Tibial nerve (tissue), 4 donors: ENCODE results near the gene RPTOR. TPM values are rescaled to one million over a fixed set of nuclear protein-coding genes. Genes with fewer than 3 reads are reported as not detected.

Experiments used
- DNase-seq, 2 donors: peaks; one replicate each; pipeline ENCODE4 v3.0.0-alpha.2; 2019; ENCODE audit warnings: low spot score in 2 of 2
- H3K27ac ChIP-seq, 4 donors: fragments of 200-600 bp; sonication (generic) in 3 of 4; one replicate each; pipeline ENCODE4 v1.5.1; 2017 to 2019; ENCODE audit warnings: mild to moderate bottlenecking in 1 of 4
- H3K27me3 ChIP-seq, 2 donors: fragments of 200-600 bp; sonication (generic) in 1 of 2; one replicate each; pipeline versions ENCODE4 v1.5.1 to v1.6.0; 2017 to 2019
- H3K36me3 ChIP-seq, 3 donors: fragments of 200-600 bp; sonication (generic); one replicate each; pipeline ENCODE4 v1.5.1; 2018 to 2019
- H3K4me1 ChIP-seq, 4 donors: fragments of 200-600 bp; sonication (generic) in 3 of 4; one replicate each; pipeline ENCODE4 v1.5.1; 2017 to 2019
- H3K4me3 ChIP-seq, 4 donors: fragments of 200-600 bp; sonication (generic) in 3 of 4; one replicate each; pipeline ENCODE4 v1.5.1; 2017 to 2019; ENCODE audit warnings: mild to moderate bottlenecking in 1 of 4, moderate library complexity in 1 of 4
- H3K9me3 ChIP-seq, 4 donors: fragments of 200-600 bp; sonication (generic) in 3 of 4; one replicate each; pipeline ENCODE4 v1.5.1; 2017 to 2019
- EP300 ChIP-seq, 2 donors: sonication (generic); formaldehyde crosslinking; IDR thresholded peaks; one replicate each; pipeline ENCODE4 v1.6.1; 2017; ENCODE audit warnings: antibody characterized with exemption in 2 of 2, mild to moderate bottlenecking in 1 of 2
- POLR2A ChIP-seq, 2 donors: fragments of 450-650 bp; IDR thresholded peaks; one replicate each; pipeline ENCODE4 v1.6.1; 2017; ENCODE audit warnings: antibody characterized with exemption in 2 of 2, mild to moderate bottlenecking in 2 of 2, moderate library complexity in 2 of 2
- WGBS, 2 donors: methylation state at CpG; one replicate each; pipeline ENCODE4 v1.1.5; 2018; 5-methylcytosine and 5-hydroxymethylcytosine counted together
- total RNA-seq, 4 donors: library from RNA; depleted of rRNA; stranded (reverse); fragments of >200 nt; gene quantifications; one replicate each; pipeline ENCODE4 v1.1.0, GENCODE V29; 2016
- TF ChIP-seq, protein P1 (sequence below), 5 experiments: fragments of 200-600 bp in 3 of 5; fragments of 450-650 bp in 2 of 5; sonication (generic) in 3 of 5; IDR thresholded peaks; one replicate each; pipeline ENCODE4 v1.5.1; 2016 to 2019; ENCODE audit warnings: antibody characterized with exemption in 5 of 5, mild to moderate bottlenecking in 3 of 5, moderate library complexity in 2 of 5

The RPTOR gene
- total RNA-seq, 4 donors from 2014 or later, result 34.7 to 56.4 (median 40.1) TPM

- no peak overlapping the region for H3K27ac ChIP-seq
- peaks cover 0 to 29% of the 10 kb centered on the region in 2 donors for H3K27me3 ChIP-seq
- H3K4me1 ChIP-seq, result peaks cover 0 to 7% (median 3%) of the 10 kb centered on the region in 4 donors
- H3K9me3 ChIP-seq, result peaks cover 0 to 11% (median 0%) of the 10 kb centered on the region in 4 donors
- no peak for DNase-seq
- TF ChIP-seq EP300 (IDR thresholded peaks at IDR 0.05) (no peak), POLR2A (IDR thresholded peaks at IDR 0.05) (no peak)
- TF ChIP-seq, protein P1, sequence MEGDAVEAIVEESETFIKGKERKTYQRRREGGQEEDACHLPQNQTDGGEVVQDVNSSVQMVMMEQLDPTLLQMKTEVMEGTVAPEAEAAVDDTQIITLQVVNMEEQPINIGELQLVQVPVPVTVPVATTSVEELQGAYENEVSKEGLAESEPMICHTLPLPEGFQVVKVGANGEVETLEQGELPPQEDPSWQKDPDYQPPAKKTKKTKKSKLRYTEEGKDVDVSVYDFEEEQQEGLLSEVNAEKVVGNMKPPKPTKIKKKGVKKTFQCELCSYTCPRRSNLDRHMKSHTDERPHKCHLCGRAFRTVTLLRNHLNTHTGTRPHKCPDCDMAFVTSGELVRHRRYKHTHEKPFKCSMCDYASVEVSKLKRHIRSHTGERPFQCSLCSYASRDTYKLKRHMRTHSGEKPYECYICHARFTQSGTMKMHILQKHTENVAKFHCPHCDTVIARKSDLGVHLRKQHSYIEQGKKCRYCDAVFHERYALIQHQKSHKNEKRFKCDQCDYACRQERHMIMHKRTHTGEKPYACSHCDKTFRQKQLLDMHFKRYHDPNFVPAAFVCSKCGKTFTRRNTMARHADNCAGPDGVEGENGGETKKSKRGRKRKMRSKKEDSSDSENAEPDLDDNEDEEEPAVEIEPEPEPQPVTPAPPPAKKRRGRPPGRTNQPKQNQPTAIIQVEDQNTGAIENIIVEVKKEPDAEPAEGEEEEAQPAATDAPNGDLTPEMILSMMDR (IDR thresholded peaks at IDR 0.05), result no peak
- WGBS, 2 donors, result 70 to 79% methylated on average over 14 of the region's 14 CpGs
- no peak overlapping the region for H3K4me3 ChIP-seq
- H3K36me3 ChIP-seq, result no peaks in the 10 kb centered on the region
Measured at GRCh38 chr17:81009136-81009535, 464.5 kb downstream of the RPTOR start.

GRCh38 chr17:81010935-81011334 is 466.3 kb downstream of the RPTOR start:
- no peak for DNase-seq
- H3K4me3 ChIP-seq, result no peak overlapping the region
- H3K4me1 ChIP-seq, result no peaks in the 10 kb centered on the region
- no peaks in the 10 kb centered on the region for H3K36me3 ChIP-seq
- no peak overlapping the region for H3K27ac ChIP-seq
- peaks cover 0 to 11% (median 0%) of the 10 kb centered on the region in 4 donors for H3K9me3 ChIP-seq
- H3K27me3 ChIP-seq, result peaks cover 0 to 11% of the 10 kb centered on the region in 2 donors
- TF ChIP-seq POLR2A (IDR thresholded peaks at IDR 0.05) (no peak), EP300 (IDR thresholded peaks at IDR 0.05) (no peak)
- TF ChIP-seq, protein P1 (IDR thresholded peaks at IDR 0.05), result no peak
- 79 to 86% methylated on average over 2 of the region's 2 CpGs for WGBS, 2 donors

GRCh38 chr17:81011951-81012350 is 467.3 kb downstream of the RPTOR start:
- Histone ChIP-seq H3K27ac (no peak overlapping the region), H3K4me1 (no peaks in the 10 kb centered on the region), H3K36me3 (no peaks in the 10 kb centered on the region), H3K4me3 (no peak overlapping the region), H3K9me3 (peaks cover 0 to 13% (median 0%) of the 10 kb centered on the region in 4 donors), H3K27me3 (peaks cover 0 to 4% of the 10 kb centered on the region in 2 donors)
- no peak for DNase-seq
- TF ChIP-seq EP300 (IDR thresholded peaks at IDR 0.05) (no peak), POLR2A (IDR thresholded peaks at IDR 0.05) (no peak)
- TF ChIP-seq, protein P1 (IDR thresholded peaks at IDR 0.05), result no peak
- 80 to 88% methylated on average over 3 of the region's 3 CpGs for WGBS, 2 donors

GRCh38 chr17:81012574-81013447 is 468.2 kb downstream of the RPTOR start:
- WGBS, 2 donors, result 79 to 86% methylated on average over 11 to 13 of the region's 13 CpGs
- no peak overlapping the region for H3K27ac ChIP-seq
- TF ChIP-seq, protein P1 (IDR thresholded peaks at IDR 0.05), result no peak
- H3K4me3 ChIP-seq, result no peak overlapping the region
- H3K4me1 ChIP-seq, result peaks cover 0 to 7% (median 0%) of the 10 kb centered on the region in 4 donors
- no peaks in the 10 kb centered on the region for H3K27me3 ChIP-seq
- H3K9me3 ChIP-seq, result peaks cover 0 to 13% (median 0%) of the 10 kb centered on the region in 4 donors
- DNase-seq, result no peak
- no peaks in the 10 kb centered on the region for H3K36me3 ChIP-seq

GRCh38 chr17:81013642-81014041 is 469.0 kb downstream of the RPTOR start:
- Histone ChIP-seq H3K9me3 (peaks cover 0 to 13% (median 0%) of the 10 kb centered on the region in 4 donors), H3K4me1 (peaks cover 0 to 15% (median 2%) of the 10 kb centered on the region in 4 donors), H3K36me3 (no peaks in the 10 kb centered on the region), H3K27me3 (no peaks in the 10 kb centered on the region), H3K4me3 (no peak overlapping the region), H3K27ac (no peak overlapping the region)
- 70 to 73% methylated on average over 6 of the region's 6 CpGs for WGBS, 2 donors
- TF ChIP-seq EP300 (IDR thresholded peaks at IDR 0.05) (no peak), POLR2A (IDR thresholded peaks at IDR 0.05) (no peak)
- TF ChIP-seq, protein P1 (IDR thresholded peaks at IDR 0.05), result no peak
- no peak for DNase-seq
